ENCODE results near the gene GABRD. TPM values are rescaled to one million over a fixed set of nuclear protein-coding genes. Genes with fewer than 3 reads are reported as not detected.

GABRD gene
- total and polyA plus RNA-seq, 2 of the 13 experiments (the other 11 are each of a cell fraction or from before 2014, with no cell fraction given): not detected

DNA sequence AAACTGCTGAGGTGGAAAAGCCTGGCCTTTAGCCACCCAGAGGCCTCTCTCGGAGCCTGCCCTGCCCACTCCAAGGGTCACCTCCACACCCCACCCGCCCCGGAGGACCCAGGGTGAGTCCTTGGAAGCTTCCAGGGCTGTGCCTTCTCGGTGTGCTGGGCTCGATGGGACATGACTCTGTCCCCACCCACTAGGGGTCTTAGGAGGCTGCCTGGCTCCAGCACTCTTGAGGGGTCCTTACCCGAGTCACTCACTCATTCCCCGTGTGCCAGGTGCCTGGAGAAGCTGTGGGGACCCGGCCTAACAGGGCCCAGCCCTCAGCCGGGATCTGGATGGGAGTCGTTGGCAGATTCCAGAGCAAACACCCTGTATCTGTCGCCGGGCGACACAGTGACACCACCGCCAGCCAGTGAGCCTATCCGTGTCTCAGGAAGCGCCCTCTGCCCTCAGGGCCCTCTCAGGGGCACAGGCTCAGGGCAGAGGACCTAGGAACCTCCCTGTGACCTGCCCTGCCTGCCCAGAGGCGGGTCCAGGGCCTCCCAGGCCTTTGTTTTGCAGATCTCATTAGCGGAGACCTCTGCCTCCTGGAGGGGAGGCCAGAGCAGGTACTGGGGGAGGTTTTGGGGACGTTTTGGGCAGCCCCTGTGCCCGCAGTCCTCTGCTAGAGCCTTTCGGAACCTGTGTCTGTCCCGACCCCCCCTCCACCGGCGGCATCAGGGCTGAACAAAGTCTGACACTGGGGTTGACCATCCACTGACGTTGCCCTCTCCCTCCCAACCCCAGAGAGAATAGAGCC lies 28.0 kb downstream of the GABRD start (continued):
- TF ChIP-seq ZBTB34 (CRISPR knock-in tag; IDR thresholded peaks at IDR 0.05) (no peak), NR2C2 (CRISPR knock-in tag; IDR thresholded peaks at IDR 0.05; ENCODE audit: borderline replicate concordance) (peak; percentile 86), RARA (CRISPR knock-in tag; IDR thresholded peaks at IDR 0.05) (peak; percentile 73), RNF2 (conservative IDR thresholded peaks at IDR 0.05; ENCODE audit: low read depth) (no peak), GPN1 (CRISPR knock-in tag; IDR thresholded peaks at IDR 0.05; ENCODE audit: borderline replicate concordance) (no peak), ZNF605 (CRISPR knock-in tag; IDR thresholded peaks at IDR 0.05) (no peak; the same call in 1 of the 2 replicates), THAP11 (CRISPR knock-in tag; IDR thresholded peaks at IDR 0.05) (peak; percentile 25; the same call in 1 of the 2 replicates), AKAP8 (CRISPR knock-in tag; IDR thresholded peaks at IDR 0.05) (no peak), MAFG (CRISPR knock-in tag; IDR thresholded peaks at IDR 0.05) (no peak), ZSCAN22 (CRISPR knock-in tag; IDR thresholded peaks at IDR 0.05) (no peak), IKZF1 (IDR thresholded peaks at IDR 0.05) (no peak), ZNF652 (CRISPR knock-in tag; IDR thresholded peaks at IDR 0.05; ENCODE audit: borderline replicate concordance, low read depth) (no peak), ZNF615 (CRISPR knock-in tag; IDR thresholded peaks at IDR 0.05; ENCODE audit: borderline replicate concordance) (no peak), EED (CRISPR knock-in tag; IDR thresholded peaks at IDR 0.05) (no peak), TARDBP (CRISPR knock-in tag; IDR thresholded peaks at IDR 0.05) (peak; percentile 60; the same call in 1 of the 2 replicates), MAZ (IDR thresholded peaks at IDR 0.05; ENCODE audit: borderline replicate concordance, low read depth, low read length) (no peak), MAZ (CRISPR knock-in tag; IDR thresholded peaks at IDR 0.05; ENCODE audit: low read depth) (peak; percentile 60), HDAC2 (CRISPR knock-in tag; IDR thresholded peaks at IDR 0.05) (peak; percentile 71), FOXM1 (CRISPR knock-in tag; IDR thresholded peaks at IDR 0.05) (no peak)
- TF ChIP-seq, protein P1, sequence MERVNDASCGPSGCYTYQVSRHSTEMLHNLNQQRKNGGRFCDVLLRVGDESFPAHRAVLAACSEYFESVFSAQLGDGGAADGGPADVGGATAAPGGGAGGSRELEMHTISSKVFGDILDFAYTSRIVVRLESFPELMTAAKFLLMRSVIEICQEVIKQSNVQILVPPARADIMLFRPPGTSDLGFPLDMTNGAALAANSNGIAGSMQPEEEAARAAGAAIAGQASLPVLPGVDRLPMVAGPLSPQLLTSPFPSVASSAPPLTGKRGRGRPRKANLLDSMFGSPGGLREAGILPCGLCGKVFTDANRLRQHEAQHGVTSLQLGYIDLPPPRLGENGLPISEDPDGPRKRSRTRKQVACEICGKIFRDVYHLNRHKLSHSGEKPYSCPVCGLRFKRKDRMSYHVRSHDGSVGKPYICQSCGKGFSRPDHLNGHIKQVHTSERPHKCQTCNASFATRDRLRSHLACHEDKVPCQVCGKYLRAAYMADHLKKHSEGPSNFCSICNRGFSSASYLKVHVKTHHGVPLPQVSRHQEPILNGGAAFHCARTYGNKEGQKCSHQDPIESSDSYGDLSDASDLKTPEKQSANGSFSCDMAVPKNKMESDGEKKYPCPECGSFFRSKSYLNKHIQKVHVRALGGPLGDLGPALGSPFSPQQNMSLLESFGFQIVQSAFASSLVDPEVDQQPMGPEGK (CRISPR knock-in tag; IDR thresholded peaks at IDR 0.05): peak; percentile 56; the same call in 1 of the 2 replicates
- TF ChIP-seq, protein P2, sequence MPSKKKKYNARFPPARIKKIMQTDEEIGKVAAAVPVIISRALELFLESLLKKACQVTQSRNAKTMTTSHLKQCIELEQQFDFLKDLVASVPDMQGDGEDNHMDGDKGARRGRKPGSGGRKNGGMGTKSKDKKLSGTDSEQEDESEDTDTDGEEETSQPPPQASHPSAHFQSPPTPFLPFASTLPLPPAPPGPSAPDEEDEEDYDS (CRISPR knock-in tag; IDR thresholded peaks at IDR 0.05): 0 out of 2 replicates have a peak, but pooled peaks have one; percentile 43
- TF ChIP-seq, protein P3, sequence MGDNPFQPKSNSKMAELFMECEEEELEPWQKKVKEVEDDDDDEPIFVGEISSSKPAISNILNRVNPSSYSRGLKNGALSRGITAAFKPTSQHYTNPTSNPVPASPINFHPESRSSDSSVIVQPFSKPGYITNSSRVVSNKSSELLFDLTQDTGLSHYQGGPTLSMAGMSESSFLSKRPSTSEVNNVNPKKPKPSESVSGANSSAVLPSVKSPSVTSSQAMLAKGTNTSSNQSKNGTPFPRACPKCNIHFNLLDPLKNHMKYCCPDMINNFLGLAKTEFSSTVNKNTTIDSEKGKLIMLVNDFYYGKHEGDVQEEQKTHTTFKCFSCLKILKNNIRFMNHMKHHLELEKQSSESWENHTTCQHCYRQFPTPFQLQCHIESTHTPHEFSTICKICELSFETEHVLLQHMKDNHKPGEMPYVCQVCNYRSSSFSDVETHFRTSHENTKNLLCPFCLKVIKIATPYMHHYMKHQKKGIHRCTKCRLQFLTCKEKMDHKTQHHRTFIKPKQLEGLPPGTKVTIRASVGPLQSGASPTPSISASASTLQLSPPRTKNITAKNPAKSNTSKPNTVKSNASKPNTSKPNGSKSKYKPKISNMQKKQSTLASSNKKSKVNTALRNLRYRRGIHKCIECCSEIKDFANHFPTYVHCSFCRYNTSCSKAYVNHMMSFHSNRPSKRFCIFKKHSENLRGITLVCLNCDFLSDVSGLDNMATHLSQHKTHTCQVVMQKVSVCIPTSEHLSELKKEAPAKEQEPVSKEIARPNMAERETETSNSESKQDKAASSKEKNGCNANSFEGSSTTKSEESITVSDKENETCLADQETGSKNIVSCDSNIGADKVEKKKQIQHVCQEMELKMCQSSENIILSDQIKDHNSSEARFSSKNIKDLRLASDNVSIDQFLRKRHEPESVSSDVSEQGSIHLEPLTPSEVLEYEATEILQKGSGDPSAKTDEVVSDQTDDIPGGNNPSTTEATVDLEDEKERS (CRISPR knock-in tag; IDR thresholded peaks at IDR 0.05): no peak
- TF ChIP-seq, protein P4, sequence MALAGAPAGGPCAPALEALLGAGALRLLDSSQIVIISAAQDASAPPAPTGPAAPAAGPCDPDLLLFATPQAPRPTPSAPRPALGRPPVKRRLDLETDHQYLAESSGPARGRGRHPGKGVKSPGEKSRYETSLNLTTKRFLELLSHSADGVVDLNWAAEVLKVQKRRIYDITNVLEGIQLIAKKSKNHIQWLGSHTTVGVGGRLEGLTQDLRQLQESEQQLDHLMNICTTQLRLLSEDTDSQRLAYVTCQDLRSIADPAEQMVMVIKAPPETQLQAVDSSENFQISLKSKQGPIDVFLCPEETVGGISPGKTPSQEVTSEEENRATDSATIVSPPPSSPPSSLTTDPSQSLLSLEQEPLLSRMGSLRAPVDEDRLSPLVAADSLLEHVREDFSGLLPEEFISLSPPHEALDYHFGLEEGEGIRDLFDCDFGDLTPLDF (CRISPR knock-in tag; IDR thresholded peaks at IDR 0.05): no peak; the same call in 1 of the 2 replicates

Data from HepG2 (cell line).